ENCODE measurements around the gene SMIM10L2A.
"Not testable (repeated sequence)": the region's sequence is repeated elsewhere in the genome, so short reads cannot be mapped to it uniquely, and the experiment has no call there.

GRCh38 chrX:135423173-135423864 is 1.6 kb downstream of the SMIM10L2A start:
- not testable (repeated sequence) for TF ChIP-seq CTCF (conservative IDR thresholded peaks at IDR 0.05 in 1 of 2, IDR thresholded peaks at IDR 0.05 in 1 of 2; ENCODE audit: extremely low read depth in 1 of 2, insufficient read depth in 1 of 2, low read depth in 1 of 2, low read length in 2 of 2); EZH2 (IDR thresholded peaks at IDR 0.05; ENCODE audit: borderline replicate concordance, low read length)
